H1 (cell line): Measurements from ENCODE around the gene TP63. TPM values are rescaled to one million over a fixed set of nuclear protein-coding genes. Genes with fewer than 3 reads are reported as not detected.

ENCODE experiments used
- CTCF ChIA-PET: fragments of 300-600 bp; sonication (Branson Sonifier 250); formaldehyde crosslinking; loops from one replicate; lab custom pipeline; 2021; ENCODE audit not compliant: partially characterized antibody; lab: Charles Lee
- POLR2A ChIA-PET: fragments of 300-600 bp; sonication (Branson Sonifier 250); formaldehyde crosslinking; loops from one replicate; lab custom pipeline; 2021; ENCODE audit warnings: inconsistent platforms; ENCODE audit not compliant: partially characterized antibody; lab: Charles Lee
- DNase-seq, 2 experiments: peaks; one replicate each; pipeline versions ENCODE4 v3.0.0 to v3.0.0-alpha.2; 2010 to 2022; ENCODE audit warnings: low spot score in 2 of 2, low read depth in 1 of 2, mixed read lengths in 1 of 2
- FAIRE-seq: peaks from 2 replicates; lab custom pipeline; 2011; peaks lifted over from hg19 to GRCh38; lab: Jason Lieb, UNC
- H2AFZ ChIP-seq: 2 replicates; pipeline ENCODE4 v1.8.1; 2012; ENCODE audit warnings: low read length, inconsistent platforms
- H2AK5ac ChIP-seq: 2 replicates; pipeline ENCODE4 v1.6.1; 2013; ENCODE audit warnings: low read depth, low read length
- H2BK120ac ChIP-seq: replicated peaks from 2 replicates; pipeline ENCODE3; 2013; ENCODE audit warnings: low read depth, low read length, inconsistent platforms
- H2BK12ac ChIP-seq: 2 replicates; pipeline ENCODE4 v1.6.1; 2013; ENCODE audit warnings: low read depth, low read length
- H2BK15ac ChIP-seq: 2 replicates; pipeline ENCODE4 v1.6.1; 2013; ENCODE audit warnings: low read length
- H2BK20ac ChIP-seq: 2 replicates; pipeline ENCODE4 v1.6.1; 2013; ENCODE audit warnings: low read length
- H2BK5ac ChIP-seq: 2 replicates; pipeline ENCODE4 v1.6.1; 2013; ENCODE audit warnings: low read depth, low read length
- H3K14ac ChIP-seq: 2 replicates; pipeline ENCODE4 v1.6.1; 2013; ENCODE audit warnings: inconsistent platforms; ENCODE audit not compliant: insufficient read length
- H3K18ac ChIP-seq: 2 replicates; pipeline ENCODE4 v1.6.1; 2013; ENCODE audit warnings: low read length; ENCODE audit errors: extremely low read depth
- H3K23ac ChIP-seq: 2 replicates; pipeline ENCODE4 v1.6.1; 2013; ENCODE audit warnings: inconsistent platforms; ENCODE audit not compliant: insufficient read length
- H3K23me2 ChIP-seq: 2 replicates; pipeline ENCODE4 v1.6.1; 2013; ENCODE audit warnings: low read depth, low read length
- H3K27ac ChIP-seq: 2 replicates; pipeline ENCODE4 v1.6.1; 2011; ENCODE audit warnings: low read depth, low read length, inconsistent platforms
- H3K27me3 ChIP-seq, 4 experiments: replicated peaks in 1 of 4; 1 replicate in 1 of 4; 2 replicates in 3 of 4; pipeline versions ENCODE4 v1.6.1 to v1.8.1; 2011 to 2013; ENCODE audit warnings: low read length in 3 of 4, mild to moderate bottlenecking in 3 of 4, inconsistent platforms in 2 of 4, mixed read lengths in 2 of 4, moderate library complexity in 1 of 4; ENCODE audit not compliant: control insufficient read depth in 3 of 4, insufficient read depth in 3 of 4; ENCODE audit errors: extremely low read depth in 1 of 4
- H3K36me3 ChIP-seq, 4 experiments: 2 replicates each; pipeline versions ENCODE4 v1.6.1 to v1.8.1; 2011 to 2013; ENCODE audit warnings: mild to moderate bottlenecking in 4 of 4, low read length in 3 of 4, moderate library complexity in 2 of 4, control low read depth in 1 of 4, inconsistent platforms in 1 of 4; ENCODE audit not compliant: insufficient read depth in 4 of 4, control insufficient read depth in 2 of 4
- H3K4ac ChIP-seq: replicated peaks from 2 replicates; pipeline ENCODE3; 2013; ENCODE audit warnings: low read length, low read depth, mixed read lengths, inconsistent platforms; ENCODE audit not compliant: insufficient read length
- H3K4me1 ChIP-seq, 4 experiments: replicated peaks in 1 of 4; 1 replicate in 1 of 4; 2 replicates in 3 of 4; pipeline versions ENCODE4 v1.6.1 to v1.8.1; 2011 to 2013; ENCODE audit warnings: low read length in 3 of 4, inconsistent platforms in 2 of 4, mixed read lengths in 1 of 4; ENCODE audit not compliant: insufficient read depth in 4 of 4, control insufficient read depth in 3 of 4
- H3K4me2 ChIP-seq, 2 experiments: 2 replicates each; pipeline versions ENCODE4 v1.6.1 to v1.8.1; 2011 to 2013; ENCODE audit warnings: low read depth in 2 of 2, low read length in 2 of 2, control low read depth in 1 of 2, inconsistent platforms in 1 of 2, mild to moderate bottlenecking in 1 of 2; ENCODE audit not compliant: insufficient read depth in 1 of 2
- H3K4me3 ChIP-seq, 4 experiments: fragments of 200-600, 300-600 bp in 1 of 4; sonication (generic), shearing (Covaris generic), sonication (Bioruptor Twin) in 1 of 4; 2 replicates each; pipeline versions ENCODE4 v1.5.1 to v1.8.1; 2011 to 2016; ENCODE audit warnings: low read length in 4 of 4, low read depth in 3 of 4, control low read depth in 2 of 4, inconsistent platforms in 2 of 4, mild to moderate bottlenecking in 2 of 4, mixed read lengths in 1 of 4, moderate library complexity in 1 of 4; ENCODE audit not compliant: insufficient read depth in 2 of 4; ENCODE audit errors: extremely low read depth in 1 of 4
- H3K56ac ChIP-seq: replicated peaks from 2 replicates; pipeline ENCODE3; 2013; ENCODE audit warnings: low read depth, mild to moderate bottlenecking, mixed read lengths, low read length, inconsistent platforms; ENCODE audit not compliant: insufficient read length
- H3K79me1 ChIP-seq: 2 replicates; pipeline ENCODE4 v1.6.1; 2013; ENCODE audit warnings: low read depth, low read length, control low read depth
- H3K79me2 ChIP-seq, 2 experiments: 2 replicates each; pipeline versions ENCODE4 v1.6.1 to v1.8.1; 2012 to 2013; ENCODE audit warnings: low read length in 2 of 2, mild to moderate bottlenecking in 2 of 2, inconsistent platforms in 1 of 2; ENCODE audit not compliant: insufficient read depth in 2 of 2, control insufficient read depth in 1 of 2
- H3K9ac ChIP-seq, 4 experiments: replicated peaks in 1 of 4; 1 replicate in 1 of 4; 2 replicates in 3 of 4; pipeline versions ENCODE4 v1.6.1 to v1.8.1; 2011 to 2013; ENCODE audit warnings: low read depth in 3 of 4, low read length in 3 of 4, control low read depth in 2 of 4, mild to moderate bottlenecking in 2 of 4, moderate library complexity in 2 of 4, inconsistent platforms in 1 of 4; ENCODE audit errors: extremely low read depth in 1 of 4
- H3K9me3 ChIP-seq, 2 experiments: 2 replicates each; pipeline versions ENCODE4 v1.6.1 to v1.8.1; 2012 to 2013; ENCODE audit warnings: mild to moderate bottlenecking in 2 of 2, moderate library complexity in 2 of 2, control low read depth in 1 of 2, inconsistent platforms in 1 of 2, low read depth in 1 of 2, low read length in 1 of 2, mixed read lengths in 1 of 2; ENCODE audit not compliant: insufficient read depth in 2 of 2
- H4K20me1 ChIP-seq, 2 experiments: replicated peaks in 1 of 2; 2 replicates each; pipeline versions ENCODE3 to v1.8.1; 2011 to 2013; ENCODE audit warnings: inconsistent platforms in 2 of 2, low read length in 2 of 2, mild to moderate bottlenecking in 1 of 2; ENCODE audit not compliant: insufficient read depth in 2 of 2, control insufficient read depth in 1 of 2
- H4K5ac ChIP-seq: 2 replicates; pipeline ENCODE4 v1.6.1; 2013; ENCODE audit warnings: low read length, low read depth, mixed read lengths, inconsistent platforms; ENCODE audit not compliant: insufficient read length
- H4K8ac ChIP-seq: 2 replicates; pipeline ENCODE4 v1.8.0; 2013; ENCODE audit warnings: mild to moderate bottlenecking, moderate library complexity, low read length, inconsistent platforms; ENCODE audit not compliant: insufficient read depth; ENCODE audit errors: extremely low read depth
- H4K91ac ChIP-seq: replicated peaks from 2 replicates; pipeline ENCODE3; 2013; ENCODE audit warnings: low read length, mixed read lengths, inconsistent platforms; ENCODE audit not compliant: insufficient read length
- ASH2L ChIP-seq: fragments of 200-600, 300-600 bp; sonication (generic); IDR thresholded peaks from one replicate; pipeline ENCODE4 v1.7.1; 2017; ENCODE audit warnings: low read length
- BACH1 ChIP-seq: IDR thresholded peaks from 2 replicates; pipeline ENCODE4 v1.6.1; 2012; ENCODE audit warnings: low read length, improper control_type of control experiment
- CREB1 ChIP-seq: IDR thresholded peaks from 2 replicates; pipeline ENCODE4 v1.6.1; 2012; ENCODE audit warnings: inconsistent platforms
- HDAC2 ChIP-seq, 2 experiments: fragments of 300-600 bp in 1 of 2; sonication (generic) in 1 of 2; IDR thresholded peaks; 2 replicates each; pipeline ENCODE4 v1.6.1; 2011 to 2012; ENCODE audit warnings: low read depth in 2 of 2, low read length in 2 of 2, mild to moderate bottlenecking in 2 of 2, moderate library complexity in 2 of 2, borderline replicate concordance in 1 of 2, inconsistent platforms in 1 of 2
- JUN ChIP-seq: IDR thresholded peaks from 2 replicates; pipeline ENCODE4 v1.6.1; 2011; ENCODE audit warnings: low read depth, mild to moderate bottlenecking, improper control_type of control experiment, low read length
- KDM1A ChIP-seq: fragments of 200-600, 300-600 bp; sonication (generic); IDR thresholded peaks from 2 replicates; pipeline ENCODE4 v1.7.1; 2016; ENCODE audit warnings: mild to moderate bottlenecking, low read length, borderline replicate concordance
- POLR2A ChIP-seq, 2 experiments: IDR thresholded peaks; 1 replicate in 1 of 2; 2 replicates in 1 of 2; pipeline ENCODE4 v1.6.1; 2011; ENCODE audit warnings: low read depth in 2 of 2, low read length in 2 of 2, mild to moderate bottlenecking in 2 of 2; ENCODE audit errors: control extremely low read depth in 1 of 2
- POLR2AphosphoS5 ChIP-seq: IDR thresholded peaks from 2 replicates; pipeline ENCODE4 v1.6.1; 2011; ENCODE audit warnings: low read depth, low read length
- POU5F1 ChIP-seq: IDR thresholded peaks from 2 replicates; pipeline ENCODE4 v1.6.1; 2011; ENCODE audit warnings: low read depth, mild to moderate bottlenecking, low read length, moderate library complexity
- SP2 ChIP-seq: IDR thresholded peaks from 2 replicates; pipeline ENCODE4 v1.6.1; 2012; ENCODE audit warnings: mild to moderate bottlenecking, low read length, inconsistent platforms
- SRF ChIP-seq: IDR thresholded peaks from 2 replicates; pipeline ENCODE4 v1.6.1; 2011; ENCODE audit warnings: mild to moderate bottlenecking, low read depth, low read length, moderate library complexity
- TBP ChIP-seq: IDR thresholded peaks from 2 replicates; pipeline ENCODE4 v1.6.1; 2011; ENCODE audit warnings: low read depth, low read length, improper control_type of control experiment
- WGBS, 2 experiments: shearing (Covaris generic) in 1 of 2; methylation state at CpG; one replicate each; pipeline versions ENCODE4 v1.1.6 to v1.1.7; 2013 to 2015; ENCODE audit warnings: low lambda C conversion rate in 2 of 2, mixed read lengths in 2 of 2, inconsistent platforms in 1 of 2, low coverage in 1 of 2, missing lambda C conversion rate in 1 of 2; ENCODE audit not compliant: insufficient replicate concordance in 2 of 2, insufficient coverage in 1 of 2, insufficient read length in 1 of 2; ENCODE audit errors: extremely low coverage in 1 of 2, missing lambda C conversion rate in 1 of 2; 5-methylcytosine and 5-hydroxymethylcytosine counted together
- polyA plus RNA-seq, 7 experiments: library from polyadenylated mRNA; depleted of rRNA in 3 of 7; stranded (reverse) in 5 of 7; unstranded in 2 of 7; fragments of >200 nt in 5 of 7; fragments of 200-250 nt in 2 of 7; gene quantifications; 1 replicate in 5 of 7; 2 replicates in 1 of 7; 4 replicates in 1 of 7; pipeline versions ENCODE4 v1.2.1 to v1.2.3, GENCODE V29; 2011 to 2013; ENCODE audit warnings: missing spikeins in 2 of 7, mixed read lengths in 2 of 7
- total RNA-seq: library from RNA; stranded (reverse); fragmentation: NEBNext Ultra II Directional; extraction: Animal tissue kit (Norgen Biotek cat#: 25700); gene quantifications from 2 replicates; pipeline ENCODE4 v1.2.1, GENCODE V29; 2021
- TF ChIP-seq, protein P1 (sequence below): IDR thresholded peaks from 2 replicates; pipeline ENCODE4 v1.6.1; 2011; ENCODE audit warnings: low read depth, mild to moderate bottlenecking, low read length; ENCODE audit not compliant: insufficient read depth

The TP63 gene
- total and polyA plus RNA-seq, 2 of the 8 experiments (the other 6 are each of a cell fraction or from before 2014, with no cell fraction given): not detected

DNA sequence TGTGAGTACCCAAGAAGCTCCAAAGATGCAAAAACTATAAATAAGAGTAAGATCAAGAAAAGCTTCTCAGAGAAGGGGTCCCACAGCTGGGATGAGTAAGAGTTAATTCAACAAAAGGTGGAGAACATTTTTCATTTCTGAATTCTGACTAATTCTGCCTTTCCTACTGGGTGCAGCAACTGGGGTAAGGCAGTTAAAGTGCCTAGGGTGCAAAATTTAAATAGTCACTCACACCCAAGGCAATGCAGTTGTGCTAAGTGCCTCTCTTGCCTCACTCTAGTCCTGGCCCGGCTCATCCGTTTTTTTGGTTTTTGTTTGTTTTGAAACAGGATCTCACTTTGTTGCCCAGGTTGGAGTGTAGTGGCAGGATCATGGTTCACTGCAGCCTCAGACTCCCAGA lies 240.2 kb downstream of the TP63 start:
- no peak for FAIRE-seq
- H3K18ac ChIP-seq: no peak overlapping the region
- no peak overlapping the region for H3K56ac ChIP-seq
- H4K91ac ChIP-seq: no peak overlapping the region
- no peak overlapping the region for H2AK5ac ChIP-seq
- no peak for DNase-seq
- no peak overlapping the region for H2AFZ ChIP-seq
- H3K27ac ChIP-seq: no peak overlapping the region
- H2BK15ac ChIP-seq: no peak overlapping the region
- H3K23ac ChIP-seq: no peak overlapping the region
- H4K20me1 ChIP-seq: no peaks in the 10 kb centered on the region
- no peak overlapping the region for H2BK12ac ChIP-seq
- H3K79me2 ChIP-seq: no peaks in the 10 kb centered on the region
- no peak overlapping the region for H3K14ac ChIP-seq
- no peak overlapping the region for H3K9ac ChIP-seq
- 87% methylated on average over 2 of the region's 2 CpGs; no CpG with 5 or more reads in 1 of the 2 experiments for WGBS, 2 experiments
- H3K79me1 ChIP-seq: no peaks in the 10 kb centered on the region; the same call in 1 of the 2 replicates
- no peak overlapping the region for H3K4me2 ChIP-seq
- H3K9me3 ChIP-seq: no peaks in the 10 kb centered on the region
- H3K36me3 ChIP-seq: no peaks in the 10 kb centered on the region
- H4K8ac ChIP-seq: no peak overlapping the region
- H2BK20ac ChIP-seq: no peak overlapping the region
- no peaks in the 10 kb centered on the region; the same call in 1 of the 2 replicates for H3K23me2 ChIP-seq
- H2BK5ac ChIP-seq: no peak overlapping the region
- H3K4me1 ChIP-seq: no peaks in the 10 kb centered on the region; a peak in 1 of 7 replicates
- H3K4me3 ChIP-seq: no peak overlapping the region
- H3K4ac ChIP-seq: no peak overlapping the region
- no peaks in the 10 kb centered on the region for H3K27me3 ChIP-seq
- TF ChIP-seq POU5F1: no peak
- no peak for TF ChIP-seq SRF
- TF ChIP-seq CREB1: no peak
- TF ChIP-seq HDAC2 (IDR thresholded peaks at IDR 0.05; ENCODE audit: borderline replicate concordance in 1 of 2, low read depth in 2 of 2, low read length in 2 of 2): no peak
- TF ChIP-seq, protein P1, sequence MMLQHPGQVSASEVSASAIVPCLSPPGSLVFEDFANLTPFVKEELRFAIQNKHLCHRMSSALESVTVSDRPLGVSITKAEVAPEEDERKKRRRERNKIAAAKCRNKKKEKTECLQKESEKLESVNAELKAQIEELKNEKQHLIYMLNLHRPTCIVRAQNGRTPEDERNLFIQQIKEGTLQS: no peak
- no peak for TF ChIP-seq JUN
- no peak for TF ChIP-seq KDM1A
- no peak for TF ChIP-seq POLR2A (IDR thresholded peaks at IDR 0.05; ENCODE audit: control extremely low read depth in 1 of 2, low read depth in 2 of 2, low read length in 2 of 2)
- no peak for TF ChIP-seq BACH1
- TF ChIP-seq SP2: no peak
- no peak for TF ChIP-seq TBP
- TF ChIP-seq ASH2L: no peak
- TF ChIP-seq POLR2AphosphoS5: no peak
- no peak overlapping the region for H2BK120ac ChIP-seq
- CTCF ChIA-PET: no interaction called here
- no peak overlapping the region for H4K5ac ChIP-seq
- POLR2A ChIA-PET: no interaction called here
